ENCODE measurements around the gene SULT4A1. TPM values are rescaled to one million over a fixed set of nuclear protein-coding genes. Genes with fewer than 3 reads are reported as not detected.

Gene SULT4A1
- total and polyA plus RNA-seq, 2 donors (not counting 1 experiment from before 2014, with no cell fraction given) = not detected

- no peak overlapping the region for H3K4me2 ChIP-seq (replicated peaks; ENCODE audit: low read depth, low read length, poor library complexity, severe bottlenecking)
- H3K36me3 ChIP-seq (replicated peaks in 1 of 2; ENCODE audit: control extremely low read depth in 1 of 2, control insufficient read depth in 1 of 2, extremely low read depth in 1 of 2, insufficient read depth in 2 of 2, low read length in 1 of 2) = no peaks in the 10 kb centered on the region
- H3K27ac ChIP-seq (ENCODE audit: low read length in 2 of 2) = no peak overlapping the region
- H3K4me3 ChIP-seq (ENCODE audit: control extremely low read depth in 1 of 5, extremely low read depth in 1 of 5, insufficient read depth in 1 of 5, low read depth in 2 of 5, low read length in 4 of 5) = no peak overlapping the region
- H3K4me1 ChIP-seq (ENCODE audit: control insufficient read depth in 2 of 2, insufficient read depth in 2 of 2, low read length in 2 of 2) = no peaks in the 10 kb centered on the region
- no peaks in the 10 kb centered on the region for H3K27me3 ChIP-seq (replicated peaks in 1 of 4; ENCODE audit: control extremely low read depth in 1 of 4, control insufficient read depth in 3 of 4, insufficient read depth in 4 of 4, low read length in 3 of 4)
- intact Hi-C loops (cut with micrococcal nuclease) = no loop called here
- H3K9me3 Mint-ChIP-seq (ENCODE audit: insufficient read depth) = no peaks in the 10 kb centered on the region
- no peak overlapping the region for H3K4me3 Mint-ChIP-seq
- ChIA-PET POLR2A (no interaction called here), CTCF (no interaction called here)
- no peak for TF ChIP-seq CTCF (IDR thresholded peaks at IDR 0.05)
- no peak for TF ChIP-seq EZH2 (IDR thresholded peaks at IDR 0.05; ENCODE audit: borderline replicate concordance, insufficient read depth, low read depth, low read length, poor library complexity, severe bottlenecking)
- no peaks in the 10 kb centered on the region for H3K9me3 ChIP-seq (ENCODE audit: control extremely low read depth in 1 of 3, control insufficient read depth in 2 of 3, insufficient read depth in 1 of 3, low read length in 2 of 3)
- ATAC-seq (ENCODE audit: low read depth) (no peak), DNase-seq (no peak)
- H3K9ac ChIP-seq (ENCODE audit: low read length) = no peak overlapping the region
- peaks cover 1% of the 10 kb centered on the region for H3K27me3 Mint-ChIP-seq
- no peaks in the 10 kb centered on the region for H3K4me1 Mint-ChIP-seq
- H4K20me1 ChIP-seq (ENCODE audit: control insufficient read depth, insufficient read depth, low read length, poor library complexity, severe bottlenecking) = no peaks in the 10 kb centered on the region
- WGBS (ENCODE audit: insufficient coverage) = 84% methylated on average over 14 of the region's 18 CpGs
- H3K79me2 ChIP-seq (ENCODE audit: control insufficient read depth, insufficient read depth, low read length) = no peaks in the 10 kb centered on the region
- H3K27ac Mint-ChIP-seq = no peak overlapping the region
- H2AFZ ChIP-seq (ENCODE audit: insufficient read depth, low read depth, low read length, poor library complexity, severe bottlenecking) = no peak overlapping the region
These were observed 29.7 kb downstream of the SULT4A1 start for GRCh38 chr22:43832393-43833265.

Data from B cell (primary cell).